WTC11 (cell line): Measurements from ENCODE around the gene EPHA6. TPM values are rescaled to one million over a fixed set of nuclear protein-coding genes. Genes with fewer than 3 reads are reported as not detected.

Source experiments
- ATAC-seq: fragments of 200-7000 bp; cut with Tn5 transposase; 2 replicates; pipeline ENCODE4 v1.10.0; 2021; ENCODE audit warnings: mild to moderate bottlenecking, moderate library complexity
- CTCF ChIA-PET: fragments of 300-600 bp; sonication (Branson Sonifier 250); formaldehyde crosslinking; loops from one replicate; lab custom pipeline; 2021; ENCODE audit warnings: antibody characterized with exemption; lab: Charles Lee
- POLR2A ChIA-PET: fragments of 350-600 bp; sonication (Branson Sonifier 250); formaldehyde crosslinking; loops from one replicate; lab custom pipeline; 2021; ENCODE audit warnings: antibody characterized with exemption; lab: Charles Lee
- DNase-seq: peaks from one replicate; pipeline ENCODE4 v3.0.0; 2021; ENCODE audit warnings: low spot score
- H3K27ac Mint-ChIP-seq: 2 replicates; pipeline ENCODE4 v1.8.0; 2021; ENCODE audit warnings: mixed read lengths
- H3K27me3 Mint-ChIP-seq: 2 replicates; pipeline ENCODE4 v1.8.0; 2021; ENCODE audit warnings: low read depth, mild to moderate bottlenecking, moderate library complexity, mixed read lengths
- H3K36me3 Mint-ChIP-seq: 2 replicates; pipeline ENCODE4 v1.8.0; 2021; ENCODE audit warnings: mixed read lengths
- H3K4me1 Mint-ChIP-seq: 2 replicates; pipeline ENCODE4 v1.8.0; 2022; ENCODE audit warnings: mixed read lengths
- H3K4me3 Mint-ChIP-seq: 2 replicates; pipeline ENCODE4 v1.8.0; 2021; ENCODE audit warnings: mild to moderate bottlenecking, moderate library complexity, mixed read lengths
- H3K9me3 Mint-ChIP-seq: 2 replicates; pipeline ENCODE4 v1.8.0; 2021; ENCODE audit warnings: mixed read lengths
- AR ChIP-seq: fragments of 250-450 bp; sonication (Bioruptor Pico); IDR thresholded peaks from 2 replicates; pipeline ENCODE4 v1.9.0; 2021; ENCODE audit warnings: mild to moderate bottlenecking
- ARID4B ChIP-seq: sonication (generic); formaldehyde crosslinking; IDR thresholded peaks from 2 replicates; pipeline ENCODE4 v1.8.0; 2023; ENCODE audit warnings: missing genetic modification reagents, mild to moderate bottlenecking, borderline replicate concordance
- ATF2 ChIP-seq: sonication (generic); formaldehyde crosslinking; IDR thresholded peaks from 2 replicates; pipeline ENCODE4 v1.8.1; 2022; ENCODE audit warnings: low read depth, missing genetic modification reagents, borderline replicate concordance
- CREB1 ChIP-seq: sonication (generic); formaldehyde crosslinking; IDR thresholded peaks from 2 replicates; pipeline ENCODE4 v1.8.0; 2023; ENCODE audit warnings: mild to moderate bottlenecking, missing genetic modification reagents
- CTCF ChIP-seq: fragments of 200-600 bp; IDR thresholded peaks from 2 replicates; pipeline ENCODE4 v1.8.0; 2022; ENCODE audit warnings: antibody characterized with exemption
- KAT7 ChIP-seq: sonication (generic); formaldehyde crosslinking; IDR thresholded peaks from 2 replicates; pipeline ENCODE4 v1.8.1; 2023; ENCODE audit warnings: missing genetic modification reagents, mild to moderate bottlenecking, borderline replicate concordance
- NFATC4 ChIP-seq: fragments of 250-450 bp; sonication (Bioruptor Pico); IDR thresholded peaks from 2 replicates; pipeline ENCODE4 v1.9.0; 2021; ENCODE audit warnings: mild to moderate bottlenecking
- USF1 ChIP-seq: sonication (generic); formaldehyde crosslinking; IDR thresholded peaks from 2 replicates; pipeline ENCODE4 v1.8.0; 2022; ENCODE audit warnings: mild to moderate bottlenecking, missing genetic modification reagents
- ZMAT4 ChIP-seq: fragments of 250-450 bp; sonication (Bioruptor Pico); IDR thresholded peaks from 2 replicates; pipeline ENCODE4 v1.9.0; 2021; ENCODE audit warnings: mild to moderate bottlenecking
- ZNF512 ChIP-seq: sonication (generic); formaldehyde crosslinking; IDR thresholded peaks from 2 replicates; pipeline ENCODE4 v1.8.1; 2022; ENCODE audit warnings: missing genetic modification reagents, borderline replicate concordance
- total RNA-seq: library from RNA; stranded (reverse); gene quantifications from 3 replicates; pipeline ENCODE4 v1.2.3, GENCODE V29; 2021

Gene EPHA6
- total RNA-seq, 1 experiment from 2014 or later = 2.1 TPM

GRCh38 chr3:96860882-96861281 lies 46.5 kb downstream of the EPHA6 start (continued):
- TF ChIP-seq ARID4B (CRISPR knock-in tag) (no peak), KAT7 (CRISPR knock-in tag) (no peak)

- H3K27me3 Mint-ChIP-seq = no peaks in the 10 kb centered on the region
- CTCF ChIA-PET = interaction anchor here (0.5 to 2.5 kb wide), 4 partner anchors 275 to 856 kb away, joined by 3 to 7 read pairs (median 5); no protein-coding TSS in a partner anchor
- H3K36me3 Mint-ChIP-seq = no peaks in the 10 kb centered on the region
Observed at GRCh38 chr3:96863129-96863740, 48.8 kb downstream of the EPHA6 start.

GRCh38 chr3:96865605-96866004 lies 51.2 kb downstream of the EPHA6 start:
- Mint-ChIP-seq H3K4me3 (no peak overlapping the region), H3K9me3 (no peaks in the 10 kb centered on the region), H3K4me1 (no peaks in the 10 kb centered on the region), H3K27ac (no peak overlapping the region), H3K36me3 (no peaks in the 10 kb centered on the region), H3K27me3 (no peaks in the 10 kb centered on the region)
- ChIA-PET POLR2A (no interaction called here), CTCF (interaction anchor here (0.7 kb wide), 4 partner anchors 42 to 854 kb away, joined by 3 read pairs; no protein-coding TSS in a partner anchor)
- no peak for DNase-seq
- no peak for ATAC-seq
- no peak for TF ChIP-seq ZNF512 (CRISPR knock-in tag)
- no peak for TF ChIP-seq AR
- no peak for TF ChIP-seq CREB1 (CRISPR knock-in tag)
- TF ChIP-seq USF1 (CRISPR knock-in tag) = no peak
- no peak for TF ChIP-seq ATF2
- TF ChIP-seq NFATC4 (CRISPR knock-in tag) = no peak

More at GRCh38 chr3:96863129-96863740, 48.8 kb downstream of the EPHA6 start:
- TF ChIP-seq NFATC4 (CRISPR knock-in tag) (no peak), CTCF (peak; percentile 46), ZMAT4 (no peak)
- DNase-seq (peak; percentile 41), ATAC-seq (peak; percentile 52; the same call in 1 of the 2 replicates)
- Mint-ChIP-seq H3K9me3 (no peaks in the 10 kb centered on the region), H3K4me3 (no peak overlapping the region), H3K4me1 (no peaks in the 10 kb centered on the region), H3K27ac (no peak overlapping the region)
- POLR2A ChIA-PET = interaction anchor here (0.6 kb wide), 1 partner anchor 397 kb away, joined by 3 read pairs; no protein-coding TSS in a partner anchor
